ENCODE data around the gene PRKCG. TPM values are rescaled to one million over a fixed set of nuclear protein-coding genes. Genes with fewer than 3 reads are reported as not detected.

The PRKCG gene
- polyA plus RNA-seq, 3 donors = 0.01 TPM; not detected in 2

DNA sequence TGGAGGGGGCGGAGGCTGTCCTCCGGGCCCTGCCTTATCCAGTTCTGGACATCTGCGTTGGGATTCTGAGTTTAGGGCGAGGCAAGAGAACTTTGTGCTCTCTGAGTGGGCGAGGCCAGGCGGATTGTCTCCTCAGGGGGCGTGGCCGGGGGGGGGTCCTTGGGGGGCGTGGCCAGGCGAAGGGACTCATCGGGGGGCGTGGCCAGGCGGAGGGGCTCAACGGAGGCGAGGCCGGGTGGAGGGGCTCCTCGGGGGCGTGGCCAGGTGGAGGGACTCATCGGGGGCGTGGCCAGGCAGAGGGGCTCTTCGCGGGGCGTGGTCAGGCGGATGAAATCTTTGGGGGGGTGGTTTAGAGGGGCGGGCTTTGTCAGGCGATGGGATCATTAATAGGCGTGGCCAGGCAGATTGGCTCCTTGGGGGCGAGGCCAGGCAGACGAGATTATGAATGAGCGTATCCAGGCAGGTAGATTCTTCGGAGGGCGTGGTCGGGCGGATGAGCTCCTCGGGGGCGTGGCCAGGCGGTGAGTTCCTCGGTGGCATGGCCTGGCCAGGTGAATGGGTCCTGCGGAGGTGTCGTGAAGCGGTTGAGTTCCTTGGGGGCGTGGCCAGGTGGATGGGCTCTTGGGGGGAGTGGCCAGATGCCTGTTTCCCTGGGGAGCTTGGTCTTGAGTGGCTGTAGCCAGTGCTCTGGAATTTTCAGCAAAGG lies 16.8 kb downstream of the PRKCG start:
- Mint-ChIP-seq H3K9me3 (peaks cover 0 to 4% (median 0%) of the 10 kb centered on the region in 7 donors), H3K4me3 (peak overlapping the region in 1 of 2 donors; percentile 69), H3K4me1 (peaks cover 3% of the 10 kb centered on the region), H3K36me3 (no peaks in the 10 kb centered on the region), H3K27me3 (ENCODE audit: low read depth in 3 of 3) (peaks cover 33 to 58% (median 53%) of the 10 kb centered on the region in 3 donors), H3K27ac (peak overlapping the region in 1 of 7 donors; percentile 35)
- Histone ChIP-seq H3K27me3 (ENCODE audit: control insufficient read depth in 2 of 2, insufficient read depth in 2 of 2, low read length in 2 of 2) (peaks cover 10 to 21% of the 10 kb centered on the region in 2 donors), H3K9me3 (replicated peaks in 1 of 2; ENCODE audit: control insufficient read depth in 1 of 2, insufficient read depth in 1 of 2, low read length in 2 of 2) (no peaks in the 10 kb centered on the region), H3K36me3 (replicated peaks in 1 of 2; ENCODE audit: control insufficient read depth in 1 of 2, insufficient read depth in 2 of 2, low read length in 2 of 2) (no peaks in the 10 kb centered on the region), H3K9ac (ENCODE audit: insufficient read depth, low read length, poor library complexity, severe bottlenecking) (no peak overlapping the region), H3K4me1 (ENCODE audit: control insufficient read depth in 1 of 2, insufficient read depth in 2 of 2, low read length in 2 of 2) (no peaks in the 10 kb centered on the region), H3K4me2 (replicated peaks; ENCODE audit: extremely low read depth, low read length, poor library complexity, severe bottlenecking) (no peak overlapping the region), H3K79me2 (ENCODE audit: insufficient read depth, low read length) (no peaks in the 10 kb centered on the region), H3K27ac (ENCODE audit: low read depth in 1 of 2, low read length in 2 of 2) (no peak overlapping the region), H2AFZ (ENCODE audit: insufficient read depth, low read depth, low read length, poor library complexity, severe bottlenecking) (no peak overlapping the region), H3K4me3 (replicated peaks in 1 of 3; ENCODE audit: low read depth in 2 of 3, low read length in 3 of 3) (no peak overlapping the region), H4K20me1 (ENCODE audit: insufficient read depth, low read length) (no peaks in the 10 kb centered on the region)
- TF ChIP-seq, protein P1, sequence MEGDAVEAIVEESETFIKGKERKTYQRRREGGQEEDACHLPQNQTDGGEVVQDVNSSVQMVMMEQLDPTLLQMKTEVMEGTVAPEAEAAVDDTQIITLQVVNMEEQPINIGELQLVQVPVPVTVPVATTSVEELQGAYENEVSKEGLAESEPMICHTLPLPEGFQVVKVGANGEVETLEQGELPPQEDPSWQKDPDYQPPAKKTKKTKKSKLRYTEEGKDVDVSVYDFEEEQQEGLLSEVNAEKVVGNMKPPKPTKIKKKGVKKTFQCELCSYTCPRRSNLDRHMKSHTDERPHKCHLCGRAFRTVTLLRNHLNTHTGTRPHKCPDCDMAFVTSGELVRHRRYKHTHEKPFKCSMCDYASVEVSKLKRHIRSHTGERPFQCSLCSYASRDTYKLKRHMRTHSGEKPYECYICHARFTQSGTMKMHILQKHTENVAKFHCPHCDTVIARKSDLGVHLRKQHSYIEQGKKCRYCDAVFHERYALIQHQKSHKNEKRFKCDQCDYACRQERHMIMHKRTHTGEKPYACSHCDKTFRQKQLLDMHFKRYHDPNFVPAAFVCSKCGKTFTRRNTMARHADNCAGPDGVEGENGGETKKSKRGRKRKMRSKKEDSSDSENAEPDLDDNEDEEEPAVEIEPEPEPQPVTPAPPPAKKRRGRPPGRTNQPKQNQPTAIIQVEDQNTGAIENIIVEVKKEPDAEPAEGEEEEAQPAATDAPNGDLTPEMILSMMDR (IDR thresholded peaks at IDR 0.05) = no peak
- intact Hi-C loops (cut with micrococcal nuclease) = no loop called here
- 8% methylated on average over 28 of the region's 42 CpGs for WGBS (ENCODE audit: insufficient coverage)
- no peak for DNase-seq

DNA sequence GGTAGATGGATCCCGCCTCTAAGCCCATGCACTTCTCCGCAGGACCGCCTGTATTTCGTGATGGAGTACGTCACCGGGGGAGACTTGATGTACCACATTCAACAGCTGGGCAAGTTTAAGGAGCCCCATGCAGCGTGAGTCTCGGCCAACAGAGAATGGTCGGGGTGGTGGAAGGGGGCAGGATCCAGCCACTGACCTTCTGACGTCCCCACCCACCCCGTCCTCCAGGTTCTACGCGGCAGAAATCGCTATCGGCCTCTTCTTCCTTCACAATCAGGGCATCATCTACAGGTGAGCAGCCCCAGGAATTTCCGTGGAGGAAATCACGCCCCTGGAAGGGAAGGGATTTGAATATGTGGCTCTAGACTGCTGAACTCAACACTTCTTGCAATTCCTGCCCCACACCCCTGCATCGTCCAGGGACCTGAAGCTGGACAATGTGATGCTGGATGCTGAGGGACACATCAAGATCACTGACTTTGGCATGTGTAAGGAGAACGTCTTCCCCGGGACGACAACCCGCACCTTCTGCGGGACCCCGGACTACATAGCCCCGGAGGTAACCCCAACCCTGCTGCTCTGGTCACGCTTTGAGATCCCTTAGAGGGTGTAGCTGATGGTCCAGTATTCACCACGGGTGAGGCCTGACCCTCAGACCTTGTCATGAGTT lies 18.3 kb downstream of the PRKCG start:
- 91% methylated on average over 18 of the region's 27 CpGs for WGBS (ENCODE audit: insufficient coverage)
- no peaks in the 10 kb centered on the region for H3K36me3 ChIP-seq (replicated peaks in 1 of 2; ENCODE audit: control insufficient read depth in 1 of 2, insufficient read depth in 2 of 2, low read length in 2 of 2)
- Mint-ChIP-seq H3K27ac (no peak overlapping the region), H3K9me3 (peaks cover 0 to 4% (median 0%) of the 10 kb centered on the region in 7 donors), H3K27me3 (ENCODE audit: low read depth in 3 of 3) (peaks cover 38 to 62% (median 59%) of the 10 kb centered on the region in 3 donors), H3K4me1 (peaks cover 3% of the 10 kb centered on the region), H3K4me3 (no peak overlapping the region), H3K36me3 (no peaks in the 10 kb centered on the region)
- no peak for DNase-seq
- H3K9ac ChIP-seq (ENCODE audit: insufficient read depth, low read length, poor library complexity, severe bottlenecking) = no peak overlapping the region
- intact Hi-C loops (cut with micrococcal nuclease) = no loop called here
- TF ChIP-seq, protein P1 (IDR thresholded peaks at IDR 0.05) = no peak
- no peaks in the 10 kb centered on the region for H3K79me2 ChIP-seq (ENCODE audit: insufficient read depth, low read length)
- H3K27ac ChIP-seq (ENCODE audit: low read depth in 1 of 2, low read length in 2 of 2) = no peak overlapping the region
- no peaks in the 10 kb centered on the region for H3K9me3 ChIP-seq (replicated peaks in 1 of 2; ENCODE audit: control insufficient read depth in 1 of 2, insufficient read depth in 1 of 2, low read length in 2 of 2)
- H3K4me2 ChIP-seq (replicated peaks; ENCODE audit: extremely low read depth, low read length, poor library complexity, severe bottlenecking) = no peak overlapping the region
- no peaks in the 10 kb centered on the region for H4K20me1 ChIP-seq (ENCODE audit: insufficient read depth, low read length)
- H3K4me1 ChIP-seq (ENCODE audit: control insufficient read depth in 1 of 2, insufficient read depth in 2 of 2, low read length in 2 of 2) = no peaks in the 10 kb centered on the region
- H3K4me3 ChIP-seq (replicated peaks in 1 of 3; ENCODE audit: low read depth in 2 of 3, low read length in 3 of 3) = no peak overlapping the region
- peaks cover 10 to 32% of the 10 kb centered on the region in 2 donors for H3K27me3 ChIP-seq (ENCODE audit: control insufficient read depth in 2 of 2, insufficient read depth in 2 of 2, low read length in 2 of 2)
- no peak overlapping the region for H2AFZ ChIP-seq (ENCODE audit: insufficient read depth, low read depth, low read length, poor library complexity, severe bottlenecking)

Measured in CD14-positive monocyte (primary cell).